K562 (cell line): ENCODE measurements around the gene PGBD1. TPM values are rescaled to one million over a fixed set of nuclear protein-coding genes. Genes with fewer than 3 reads are reported as not detected.

Experiments used
- DACH1 ChIP-seq: fragments of 450-650 bp; IDR thresholded peaks from 2 replicates; pipeline ENCODE4 v1.6.1; 2018; ENCODE audit not compliant: partially characterized antibody
- GTF2F1 ChIP-seq: IDR thresholded peaks from 2 replicates; pipeline ENCODE4 v1.6.1; 2011; ENCODE audit warnings: low read depth, low read length, improper control_type of control experiment
- KLF13 ChIP-seq: fragments of 450-650 bp; IDR thresholded peaks from 2 replicates; pipeline ENCODE4 v1.6.1; 2016; ENCODE audit warnings: missing genetic modification characterization, low read depth, mild to moderate bottlenecking, missing compliant biosample characterization, moderate library complexity, borderline replicate concordance
- NCOA4 ChIP-seq: fragments of 450-650 bp; IDR thresholded peaks from 2 replicates; pipeline ENCODE4 v1.6.1; 2018; ENCODE audit warnings: mild to moderate bottlenecking; ENCODE audit not compliant: partially characterized antibody
- SETDB1 ChIP-seq: IDR thresholded peaks from one replicate; pipeline ENCODE4 v1.6.1; 2012; ENCODE audit warnings: low read length, control low read depth, inconsistent platforms
- XRCC3 ChIP-seq: fragments of 450-650 bp; IDR thresholded peaks from 2 replicates; pipeline ENCODE4 v1.6.1; 2017; ENCODE audit warnings: mild to moderate bottlenecking, moderate library complexity
- ZFPM2 ChIP-seq: fragments of 250-450 bp; sonication (Bioruptor Pico); IDR thresholded peaks from 2 replicates; pipeline ENCODE4 v1.5.1; 2022; ENCODE audit warnings: mild to moderate bottlenecking
- polyA plus RNA-seq, 8 experiments: library from polyadenylated mRNA; depleted of rRNA in 4 of 8; stranded (reverse) in 5 of 8; unstranded in 3 of 8; fragments of >200 nt; fragmentation: Nextera tagmentation in 2 of 8; fragmentation: Illumina TruSeq in 1 of 8; extraction: Ambion mirVana in 2 of 8; extraction: Trizol in 1 of 8; gene quantifications; 2 replicates each; pipeline versions ENCODE4 v1.2.1 to v1.2.3, GENCODE V29; 2011 to 2014; ENCODE audit warnings: inconsistent platforms in 1 of 8, missing spikeins in 1 of 8
- total RNA-seq, 7 experiments: library from RNA; depleted of rRNA in 6 of 7; stranded (reverse); fragments of >200 nt in 6 of 7; fragmentation: Illumina TruSeq in 2 of 7; extraction: Trizol in 2 of 7; gene quantifications; 2 replicates each; pipeline versions ENCODE4 v1.2.1 to v1.2.3, GENCODE V29; 2011 to 2021; ENCODE audit warnings: low replicate concordance in 1 of 7
- TF ChIP-seq, protein P1 (sequence below), 2 experiments: fragments of 450-650 bp; formaldehyde crosslinking in 1 of 2; IDR thresholded peaks; 2 replicates each; pipeline versions ENCODE4 v1.4.0 to v1.6.1; 2014 to 2020; ENCODE audit warnings: mild to moderate bottlenecking in 2 of 2, borderline replicate concordance in 1 of 2, low read depth in 1 of 2
- TF ChIP-seq, protein P2 (sequence below): IDR thresholded peaks from 3 replicates; pipeline ENCODE4 v1.6.1; 2011; ENCODE audit warnings: borderline replicate concordance, mild to moderate bottlenecking; ENCODE audit not compliant: insufficient read length, insufficient read depth
- TF ChIP-seq, protein P3 (sequence below): fragments of 450-650 bp; IDR thresholded peaks from 2 replicates; pipeline ENCODE4 v1.6.1; 2016; ENCODE audit warnings: antibody characterized with exemption
- TF ChIP-seq, protein P4 (sequence below): fragments of 250-450 bp; sonication (Bioruptor Pico); IDR thresholded peaks from 2 replicates; pipeline ENCODE4 v1.5.0; 2020; ENCODE audit warnings: mild to moderate bottlenecking
- TF ChIP-seq, protein P5 (sequence below): fragments of 250-450 bp; sonication (Bioruptor Pico); IDR thresholded peaks from 2 replicates; pipeline ENCODE4 v1.4.0; 2020; ENCODE audit warnings: mild to moderate bottlenecking, moderate library complexity

The PGBD1 gene
- total and polyA plus RNA-seq, 9 of the 15 experiments (the other 6 are each of a cell fraction or from before 2014, with no cell fraction given), result 3.3 to 9.0 (median 7.3) TPM

DNA sequence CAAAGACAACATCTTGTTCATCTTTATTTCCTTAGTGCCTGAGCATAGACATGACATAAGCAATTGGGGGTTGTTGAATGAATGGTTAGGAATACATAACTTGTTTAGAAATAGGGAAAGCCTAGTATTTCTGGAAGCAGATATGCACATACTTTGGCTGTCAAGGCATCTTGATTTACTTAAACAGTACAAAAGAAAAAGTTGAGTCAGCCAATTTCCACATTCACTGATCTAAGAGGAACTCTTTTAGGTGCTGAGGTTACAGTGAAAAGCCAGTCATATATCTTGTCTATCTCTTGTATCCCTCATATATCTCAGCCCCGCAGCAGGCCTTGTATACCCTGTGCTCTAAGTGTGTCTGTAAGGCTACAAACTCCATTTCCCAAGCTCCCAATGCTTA is 40.9 kb upstream of the PGBD1 start (continued):
- TF ChIP-seq, protein P1, sequence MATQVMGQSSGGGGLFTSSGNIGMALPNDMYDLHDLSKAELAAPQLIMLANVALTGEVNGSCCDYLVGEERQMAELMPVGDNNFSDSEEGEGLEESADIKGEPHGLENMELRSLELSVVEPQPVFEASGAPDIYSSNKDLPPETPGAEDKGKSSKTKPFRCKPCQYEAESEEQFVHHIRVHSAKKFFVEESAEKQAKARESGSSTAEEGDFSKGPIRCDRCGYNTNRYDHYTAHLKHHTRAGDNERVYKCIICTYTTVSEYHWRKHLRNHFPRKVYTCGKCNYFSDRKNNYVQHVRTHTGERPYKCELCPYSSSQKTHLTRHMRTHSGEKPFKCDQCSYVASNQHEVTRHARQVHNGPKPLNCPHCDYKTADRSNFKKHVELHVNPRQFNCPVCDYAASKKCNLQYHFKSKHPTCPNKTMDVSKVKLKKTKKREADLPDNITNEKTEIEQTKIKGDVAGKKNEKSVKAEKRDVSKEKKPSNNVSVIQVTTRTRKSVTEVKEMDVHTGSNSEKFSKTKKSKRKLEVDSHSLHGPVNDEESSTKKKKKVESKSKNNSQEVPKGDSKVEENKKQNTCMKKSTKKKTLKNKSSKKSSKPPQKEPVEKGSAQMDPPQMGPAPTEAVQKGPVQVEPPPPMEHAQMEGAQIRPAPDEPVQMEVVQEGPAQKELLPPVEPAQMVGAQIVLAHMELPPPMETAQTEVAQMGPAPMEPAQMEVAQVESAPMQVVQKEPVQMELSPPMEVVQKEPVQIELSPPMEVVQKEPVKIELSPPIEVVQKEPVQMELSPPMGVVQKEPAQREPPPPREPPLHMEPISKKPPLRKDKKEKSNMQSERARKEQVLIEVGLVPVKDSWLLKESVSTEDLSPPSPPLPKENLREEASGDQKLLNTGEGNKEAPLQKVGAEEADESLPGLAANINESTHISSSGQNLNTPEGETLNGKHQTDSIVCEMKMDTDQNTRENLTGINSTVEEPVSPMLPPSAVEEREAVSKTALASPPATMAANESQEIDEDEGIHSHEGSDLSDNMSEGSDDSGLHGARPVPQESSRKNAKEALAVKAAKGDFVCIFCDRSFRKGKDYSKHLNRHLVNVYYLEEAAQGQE (IDR thresholded peaks at IDR 0.05; ENCODE audit: borderline replicate concordance), result no peak
- TF ChIP-seq, protein P1 (CRISPR knock-in tag; IDR thresholded peaks at IDR 0.05; ENCODE audit: low read depth), result no peak
- TF ChIP-seq KLF13 (no peak), SETDB1 (no peak), DACH1 (no peak), ZFPM2 (CRISPR knock-in tag) (no peak), GTF2F1 (no peak), NCOA4 (no peak), XRCC3 (no peak)
- TF ChIP-seq, protein P2, sequence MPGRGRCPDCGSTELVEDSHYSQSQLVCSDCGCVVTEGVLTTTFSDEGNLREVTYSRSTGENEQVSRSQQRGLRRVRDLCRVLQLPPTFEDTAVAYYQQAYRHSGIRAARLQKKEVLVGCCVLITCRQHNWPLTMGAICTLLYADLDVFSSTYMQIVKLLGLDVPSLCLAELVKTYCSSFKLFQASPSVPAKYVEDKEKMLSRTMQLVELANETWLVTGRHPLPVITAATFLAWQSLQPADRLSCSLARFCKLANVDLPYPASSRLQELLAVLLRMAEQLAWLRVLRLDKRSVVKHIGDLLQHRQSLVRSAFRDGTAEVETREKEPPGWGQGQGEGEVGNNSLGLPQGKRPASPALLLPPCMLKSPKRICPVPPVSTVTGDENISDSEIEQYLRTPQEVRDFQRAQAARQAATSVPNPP, result no peak
- TF ChIP-seq, protein P3, sequence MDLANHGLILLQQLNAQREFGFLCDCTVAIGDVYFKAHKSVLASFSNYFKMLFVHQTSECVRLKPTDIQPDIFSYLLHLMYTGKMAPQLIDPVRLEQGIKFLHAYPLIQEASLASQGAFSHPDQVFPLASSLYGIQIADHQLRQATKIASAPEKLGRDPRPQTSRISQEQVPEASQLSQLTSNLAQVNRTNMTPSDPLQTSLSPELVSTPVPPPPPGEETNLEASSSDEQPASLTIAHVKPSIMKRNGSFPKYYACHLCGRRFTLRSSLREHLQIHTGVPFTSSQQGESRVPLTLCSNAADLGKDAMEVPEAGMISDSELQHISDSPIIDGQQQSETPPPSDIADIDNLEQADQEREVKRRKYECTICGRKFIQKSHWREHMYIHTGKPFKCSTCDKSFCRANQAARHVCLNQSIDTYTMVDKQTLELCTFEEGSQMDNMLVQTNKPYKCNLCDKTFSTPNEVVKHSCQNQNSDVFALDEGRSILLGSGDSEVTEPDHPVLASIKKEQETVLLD, result no peak
- TF ChIP-seq, protein P4, sequence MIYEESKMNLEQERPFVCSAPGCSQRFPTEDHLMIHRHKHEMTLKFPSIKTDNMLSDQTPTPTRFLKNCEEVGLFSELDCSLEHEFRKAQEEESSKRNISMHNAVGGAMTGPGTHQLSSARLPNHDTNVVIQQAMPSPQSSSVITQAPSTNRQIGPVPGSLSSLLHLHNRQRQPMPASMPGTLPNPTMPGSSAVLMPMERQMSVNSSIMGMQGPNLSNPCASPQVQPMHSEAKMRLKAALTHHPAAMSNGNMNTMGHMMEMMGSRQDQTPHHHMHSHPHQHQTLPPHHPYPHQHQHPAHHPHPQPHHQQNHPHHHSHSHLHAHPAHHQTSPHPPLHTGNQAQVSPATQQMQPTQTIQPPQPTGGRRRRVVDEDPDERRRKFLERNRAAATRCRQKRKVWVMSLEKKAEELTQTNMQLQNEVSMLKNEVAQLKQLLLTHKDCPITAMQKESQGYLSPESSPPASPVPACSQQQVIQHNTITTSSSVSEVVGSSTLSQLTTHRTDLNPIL, result no peak
- TF ChIP-seq, protein P5, sequence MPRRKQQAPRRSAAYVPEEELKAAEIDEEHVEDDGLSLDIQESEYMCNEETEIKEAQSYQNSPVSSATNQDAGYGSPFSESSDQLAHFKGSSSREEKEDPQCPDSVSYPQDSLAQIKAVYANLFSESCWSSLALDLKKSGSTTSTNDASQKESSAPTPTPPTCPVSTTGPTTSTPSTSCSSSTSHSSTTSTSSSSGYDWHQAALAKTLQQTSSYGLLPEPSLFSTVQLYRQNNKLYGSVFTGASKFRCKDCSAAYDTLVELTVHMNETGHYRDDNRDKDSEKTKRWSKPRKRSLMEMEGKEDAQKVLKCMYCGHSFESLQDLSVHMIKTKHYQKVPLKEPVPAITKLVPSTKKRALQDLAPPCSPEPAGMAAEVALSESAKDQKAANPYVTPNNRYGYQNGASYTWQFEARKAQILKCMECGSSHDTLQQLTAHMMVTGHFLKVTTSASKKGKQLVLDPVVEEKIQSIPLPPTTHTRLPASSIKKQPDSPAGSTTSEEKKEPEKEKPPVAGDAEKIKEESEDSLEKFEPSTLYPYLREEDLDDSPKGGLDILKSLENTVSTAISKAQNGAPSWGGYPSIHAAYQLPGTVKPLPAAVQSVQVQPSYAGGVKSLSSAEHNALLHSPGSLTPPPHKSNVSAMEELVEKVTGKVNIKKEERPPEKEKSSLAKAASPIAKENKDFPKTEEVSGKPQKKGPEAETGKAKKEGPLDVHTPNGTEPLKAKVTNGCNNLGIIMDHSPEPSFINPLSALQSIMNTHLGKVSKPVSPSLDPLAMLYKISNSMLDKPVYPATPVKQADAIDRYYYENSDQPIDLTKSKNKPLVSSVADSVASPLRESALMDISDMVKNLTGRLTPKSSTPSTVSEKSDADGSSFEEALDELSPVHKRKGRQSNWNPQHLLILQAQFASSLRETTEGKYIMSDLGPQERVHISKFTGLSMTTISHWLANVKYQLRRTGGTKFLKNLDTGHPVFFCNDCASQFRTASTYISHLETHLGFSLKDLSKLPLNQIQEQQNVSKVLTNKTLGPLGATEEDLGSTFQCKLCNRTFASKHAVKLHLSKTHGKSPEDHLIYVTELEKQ, result no peak
